SU-DHL-6 (cell line): Measurements from ENCODE around the gene HJURP.

ENCODE experiments used
- CTCF ChIP-seq: fragments of 200-600 bp; sonication (generic); IDR thresholded peaks from one replicate; pipeline ENCODE4 v1.5.1; 2017; ENCODE audit warnings: antibody characterized with exemption, mild to moderate bottlenecking, low read length, moderate library complexity; ENCODE audit not compliant: insufficient read depth, poor library complexity, severe bottlenecking
- EZH2phosphoT487 ChIP-seq: fragments of 200-600 bp; sonication (generic), shearing (Covaris generic); conservative IDR thresholded peaks from 2 replicates; pipeline ENCODE4 v1.6.1; 2018; ENCODE audit warnings: mild to moderate bottlenecking, antibody characterized with exemption, low read length, moderate library complexity, mixed read lengths

- no peak for TF ChIP-seq CTCF
- no peak for TF ChIP-seq EZH2phosphoT487
Measured at GRCh38 chr2:233835230-233836186, 18.8 kb downstream of the HJURP start.
